Measurements from ENCODE around the gene MSANTD3.
"Not testable (repeated sequence)": the region's sequence is repeated elsewhere in the genome, so short reads cannot be mapped to it uniquely, and the experiment has no call there.

Gene MSANTD3

GRCh38 chr9:100432736-100433135 lies 5.8 kb downstream of the MSANTD3 start:
- H3K36me3 ChIP-seq (ENCODE audit: control insufficient read depth, insufficient read depth, low read length): no peaks in the 10 kb centered on the region
- no peak overlapping the region for H3K9ac ChIP-seq (ENCODE audit: low read length)
- no peaks in the 10 kb centered on the region for H3K9me3 ChIP-seq (ENCODE audit: control insufficient read depth, low read length)
- H3K4me3 ChIP-seq (ENCODE audit: low read length): no peak overlapping the region
- no peaks in the 10 kb centered on the region for H3K27me3 ChIP-seq (ENCODE audit: control insufficient read depth, insufficient read depth, low read length)
- peaks cover 13% of the 10 kb centered on the region for H3K4me1 ChIP-seq (ENCODE audit: control insufficient read depth, insufficient read depth, low read length)

- Histone ChIP-seq H3K9ac (ENCODE audit: low read length) (no peak overlapping the region), H3K36me3 (ENCODE audit: control insufficient read depth, insufficient read depth, low read length) (no peaks in the 10 kb centered on the region), H3K27me3 (ENCODE audit: control insufficient read depth, insufficient read depth, low read length) (no peaks in the 10 kb centered on the region), H3K4me1 (ENCODE audit: control insufficient read depth, insufficient read depth, low read length) (no peaks in the 10 kb centered on the region), H3K4me3 (ENCODE audit: low read length) (no peak overlapping the region), H3K9me3 (ENCODE audit: control insufficient read depth, low read length) (no peaks in the 10 kb centered on the region)
Observed at GRCh38 chr9:100436571-100436970, 9.6 kb downstream of the MSANTD3 start.

GRCh38 chr9:100437860-100438805 lies 11.2 kb downstream of the MSANTD3 start:
- Histone ChIP-seq H3K4me3 (ENCODE audit: low read length) (no peak overlapping the region), H3K9me3 (ENCODE audit: control insufficient read depth, low read length) (no peaks in the 10 kb centered on the region), H3K27me3 (ENCODE audit: control insufficient read depth, insufficient read depth, low read length) (no peaks in the 10 kb centered on the region), H3K9ac (ENCODE audit: low read length) (no peak overlapping the region), H3K36me3 (ENCODE audit: control insufficient read depth, insufficient read depth, low read length) (no peaks in the 10 kb centered on the region), H3K4me1 (ENCODE audit: control insufficient read depth, insufficient read depth, low read length) (no peaks in the 10 kb centered on the region)

- Histone ChIP-seq H3K4me3 (ENCODE audit: low read length) (no peak overlapping the region), H3K36me3 (ENCODE audit: control insufficient read depth, insufficient read depth, low read length) (no peaks in the 10 kb centered on the region), H3K27me3 (ENCODE audit: control insufficient read depth, insufficient read depth, low read length) (no peaks in the 10 kb centered on the region), H3K9ac (ENCODE audit: low read length) (no peak overlapping the region), H3K9me3 (ENCODE audit: control insufficient read depth, low read length) (no peaks in the 10 kb centered on the region), H3K4me1 (ENCODE audit: control insufficient read depth, insufficient read depth, low read length) (no peaks in the 10 kb centered on the region)
Observed at GRCh38 chr9:100440071-100440470, 13.1 kb downstream of the MSANTD3 start.

GRCh38 chr9:100440487-100440886 lies 13.5 kb downstream of the MSANTD3 start:
- not testable (repeated sequence) for H3K9me3 ChIP-seq (ENCODE audit: control insufficient read depth, low read length); H3K27me3 ChIP-seq (ENCODE audit: control insufficient read depth, insufficient read depth, low read length); H3K36me3 ChIP-seq (ENCODE audit: control insufficient read depth, insufficient read depth, low read length); H3K4me1 ChIP-seq (ENCODE audit: control insufficient read depth, insufficient read depth, low read length); H3K9ac ChIP-seq (ENCODE audit: low read length); H3K4me3 ChIP-seq (ENCODE audit: low read length)

- Histone ChIP-seq H3K4me1 (ENCODE audit: control insufficient read depth, insufficient read depth, low read length) (no peaks in the 10 kb centered on the region), H3K36me3 (ENCODE audit: control insufficient read depth, insufficient read depth, low read length) (no peaks in the 10 kb centered on the region), H3K9ac (ENCODE audit: low read length) (no peak overlapping the region), H3K27me3 (ENCODE audit: control insufficient read depth, insufficient read depth, low read length) (no peaks in the 10 kb centered on the region), H3K4me3 (ENCODE audit: low read length) (no peak overlapping the region), H3K9me3 (ENCODE audit: control insufficient read depth, low read length) (no peaks in the 10 kb centered on the region)
Observed at GRCh38 chr9:100441911-100442361, 15.0 kb downstream of the MSANTD3 start.

- H3K27me3 ChIP-seq (ENCODE audit: control insufficient read depth, insufficient read depth, low read length): no peaks in the 10 kb centered on the region
- no peak overlapping the region for H3K9ac ChIP-seq (ENCODE audit: low read length)
- H3K9me3 ChIP-seq (ENCODE audit: control insufficient read depth, low read length): no peaks in the 10 kb centered on the region
- H3K36me3 ChIP-seq (ENCODE audit: control insufficient read depth, insufficient read depth, low read length): no peaks in the 10 kb centered on the region
- no peak overlapping the region for H3K4me3 ChIP-seq (ENCODE audit: low read length)
- no peaks in the 10 kb centered on the region for H3K4me1 ChIP-seq (ENCODE audit: control insufficient read depth, insufficient read depth, low read length)
Observed at GRCh38 chr9:100443781-100444768, 17.1 kb downstream of the MSANTD3 start.

- H3K36me3 ChIP-seq (ENCODE audit: control insufficient read depth, insufficient read depth, low read length): no peaks in the 10 kb centered on the region
- H3K4me3 ChIP-seq (ENCODE audit: low read length): no peak overlapping the region
- H3K4me1 ChIP-seq (ENCODE audit: control insufficient read depth, insufficient read depth, low read length): no peaks in the 10 kb centered on the region
- H3K27me3 ChIP-seq (ENCODE audit: control insufficient read depth, insufficient read depth, low read length): no peaks in the 10 kb centered on the region
- H3K9ac ChIP-seq (ENCODE audit: low read length): no peak overlapping the region
- no peaks in the 10 kb centered on the region for H3K9me3 ChIP-seq (ENCODE audit: control insufficient read depth, low read length)
Observed at GRCh38 chr9:100445161-100445902, 18.4 kb downstream of the MSANTD3 start.

GRCh38 chr9:100445903-100446549 lies 19.1 kb downstream of the MSANTD3 start:
- Histone ChIP-seq H3K36me3 (ENCODE audit: control insufficient read depth, insufficient read depth, low read length) (no peaks in the 10 kb centered on the region), H3K4me1 (ENCODE audit: control insufficient read depth, insufficient read depth, low read length) (no peaks in the 10 kb centered on the region), H3K4me3 (ENCODE audit: low read length) (no peak overlapping the region), H3K27me3 (ENCODE audit: control insufficient read depth, insufficient read depth, low read length) (no peaks in the 10 kb centered on the region), H3K9ac (ENCODE audit: low read length) (no peak overlapping the region), H3K9me3 (ENCODE audit: control insufficient read depth, low read length) (no peaks in the 10 kb centered on the region)

GRCh38 chr9:100447041-100447440 lies 20.1 kb downstream of the MSANTD3 start:
- Histone ChIP-seq H3K4me1 (ENCODE audit: control insufficient read depth, insufficient read depth, low read length) (no peaks in the 10 kb centered on the region), H3K4me3 (ENCODE audit: low read length) (no peak overlapping the region), H3K36me3 (ENCODE audit: control insufficient read depth, insufficient read depth, low read length) (no peaks in the 10 kb centered on the region), H3K9ac (ENCODE audit: low read length) (no peak overlapping the region), H3K27me3 (ENCODE audit: control insufficient read depth, insufficient read depth, low read length) (no peaks in the 10 kb centered on the region), H3K9me3 (ENCODE audit: control insufficient read depth, low read length) (no peaks in the 10 kb centered on the region)

GRCh38 chr9:100448266-100448665 lies 21.3 kb downstream of the MSANTD3 start:
- Histone ChIP-seq H3K4me1 (ENCODE audit: control insufficient read depth, insufficient read depth, low read length) (no peaks in the 10 kb centered on the region), H3K27me3 (ENCODE audit: control insufficient read depth, insufficient read depth, low read length) (no peaks in the 10 kb centered on the region), H3K36me3 (ENCODE audit: control insufficient read depth, insufficient read depth, low read length) (no peaks in the 10 kb centered on the region), H3K9ac (ENCODE audit: low read length) (no peak overlapping the region), H3K9me3 (ENCODE audit: control insufficient read depth, low read length) (no peaks in the 10 kb centered on the region), H3K4me3 (ENCODE audit: low read length) (no peak overlapping the region)

Data from mucosa of stomach (tissue), 1 donor.